Measurements from ENCODE around the gene KRTAP10-4. TPM values are rescaled to one million over a fixed set of nuclear protein-coding genes. Genes with fewer than 3 reads are reported as not detected.

The KRTAP10-4 gene
- total and polyA plus RNA-seq, 2 experiments from 2014 or later = not detected

- TF ChIP-seq ZNF462 (CRISPR knock-in tag; IDR thresholded peaks at IDR 0.05) (no peak), STAT1 (IDR thresholded peaks at IDR 0.05; ENCODE audit: unreplicated experiment) (no peak), ZNF114 (CRISPR knock-in tag; IDR thresholded peaks at IDR 0.05) (no peak), NANOG (IDR thresholded peaks at IDR 0.05; ENCODE audit: borderline replicate concordance) (no peak), EZH2 (IDR thresholded peaks at IDR 0.05; ENCODE audit: low read depth, unreplicated experiment) (no peak), EZH2phosphoT487 (IDR thresholded peaks at IDR 0.05; ENCODE audit: unreplicated experiment) (no peak)
- TF ChIP-seq, protein P1, sequence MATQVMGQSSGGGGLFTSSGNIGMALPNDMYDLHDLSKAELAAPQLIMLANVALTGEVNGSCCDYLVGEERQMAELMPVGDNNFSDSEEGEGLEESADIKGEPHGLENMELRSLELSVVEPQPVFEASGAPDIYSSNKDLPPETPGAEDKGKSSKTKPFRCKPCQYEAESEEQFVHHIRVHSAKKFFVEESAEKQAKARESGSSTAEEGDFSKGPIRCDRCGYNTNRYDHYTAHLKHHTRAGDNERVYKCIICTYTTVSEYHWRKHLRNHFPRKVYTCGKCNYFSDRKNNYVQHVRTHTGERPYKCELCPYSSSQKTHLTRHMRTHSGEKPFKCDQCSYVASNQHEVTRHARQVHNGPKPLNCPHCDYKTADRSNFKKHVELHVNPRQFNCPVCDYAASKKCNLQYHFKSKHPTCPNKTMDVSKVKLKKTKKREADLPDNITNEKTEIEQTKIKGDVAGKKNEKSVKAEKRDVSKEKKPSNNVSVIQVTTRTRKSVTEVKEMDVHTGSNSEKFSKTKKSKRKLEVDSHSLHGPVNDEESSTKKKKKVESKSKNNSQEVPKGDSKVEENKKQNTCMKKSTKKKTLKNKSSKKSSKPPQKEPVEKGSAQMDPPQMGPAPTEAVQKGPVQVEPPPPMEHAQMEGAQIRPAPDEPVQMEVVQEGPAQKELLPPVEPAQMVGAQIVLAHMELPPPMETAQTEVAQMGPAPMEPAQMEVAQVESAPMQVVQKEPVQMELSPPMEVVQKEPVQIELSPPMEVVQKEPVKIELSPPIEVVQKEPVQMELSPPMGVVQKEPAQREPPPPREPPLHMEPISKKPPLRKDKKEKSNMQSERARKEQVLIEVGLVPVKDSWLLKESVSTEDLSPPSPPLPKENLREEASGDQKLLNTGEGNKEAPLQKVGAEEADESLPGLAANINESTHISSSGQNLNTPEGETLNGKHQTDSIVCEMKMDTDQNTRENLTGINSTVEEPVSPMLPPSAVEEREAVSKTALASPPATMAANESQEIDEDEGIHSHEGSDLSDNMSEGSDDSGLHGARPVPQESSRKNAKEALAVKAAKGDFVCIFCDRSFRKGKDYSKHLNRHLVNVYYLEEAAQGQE (IDR thresholded peaks at IDR 0.05; ENCODE audit: unreplicated experiment) = no peak
Observed at GRCh38 chr21:44534688-44535087, 38.8 kb upstream of the KRTAP10-4 start (continued).

All from GM23338 (cell line).